HG02970 (cell line): Measurements from ENCODE around the gene ANO10.

Experiments used
- ATAC-seq: cut with Tn5 transposase; IDR thresholded peaks from one replicate; pipeline ENCODE4 v1.9.1; 2021; ENCODE audit warnings: mild to moderate bottlenecking, moderate library complexity, moderate number of reproducible peaks; ENCODE audit not compliant: unreplicated experiment, low FRiP score

The ANO10 gene

GRCh38 chr3:43426388-43426787 is 195.4 kb downstream of the ANO10 start:
- no peak for ATAC-seq

DNA sequence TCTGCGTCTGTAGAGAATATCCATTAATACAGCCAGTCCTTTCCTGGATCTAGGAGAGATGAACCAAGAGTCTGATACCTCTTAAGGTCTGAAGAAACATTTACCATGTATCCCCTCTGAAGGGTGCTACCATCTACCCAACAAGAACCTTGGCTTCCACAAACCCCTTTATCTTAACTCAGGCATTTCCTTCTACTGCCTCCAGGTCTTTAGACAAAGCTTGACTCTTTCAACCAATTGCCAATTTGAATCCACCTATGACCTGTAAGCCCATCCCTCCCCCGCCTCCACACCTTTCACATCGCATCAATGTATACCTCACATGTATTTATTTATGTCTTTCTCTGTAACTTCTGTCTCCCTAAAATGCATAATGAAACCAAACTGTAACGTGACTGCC is 196.0 kb downstream of the ANO10 start:
- ATAC-seq, result no peak

GRCh38 chr3:43423639-43424038 is 198.2 kb downstream of the ANO10 start:
- ATAC-seq, result no peak

- no peak for ATAC-seq
These were observed 198.7 kb downstream of the ANO10 start for GRCh38 chr3:43423142-43423541.

GRCh38 chr3:43418601-43419272 is 203.1 kb downstream of the ANO10 start:
- no peak for ATAC-seq

DNA sequence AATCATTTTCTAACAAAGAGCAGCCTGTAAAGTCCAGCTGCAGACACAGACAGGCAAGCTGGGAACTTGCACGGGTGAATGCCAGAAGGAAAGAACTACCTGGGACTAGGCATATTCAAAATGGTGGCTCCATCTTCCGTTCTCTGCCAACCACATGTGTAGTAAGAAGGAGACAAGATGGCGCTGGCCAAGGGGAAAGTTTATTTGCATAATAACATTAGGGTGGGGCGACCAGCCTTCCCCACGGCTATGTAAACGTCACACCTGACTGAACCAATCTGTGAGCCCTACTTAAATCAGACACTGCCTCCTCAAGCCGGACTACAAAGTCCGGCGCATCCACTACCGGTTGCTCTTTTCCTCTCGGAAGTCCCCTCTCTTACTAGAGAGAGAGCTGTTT is 204.7 kb downstream of the ANO10 start:
- ATAC-seq, result no peak

DNA sequence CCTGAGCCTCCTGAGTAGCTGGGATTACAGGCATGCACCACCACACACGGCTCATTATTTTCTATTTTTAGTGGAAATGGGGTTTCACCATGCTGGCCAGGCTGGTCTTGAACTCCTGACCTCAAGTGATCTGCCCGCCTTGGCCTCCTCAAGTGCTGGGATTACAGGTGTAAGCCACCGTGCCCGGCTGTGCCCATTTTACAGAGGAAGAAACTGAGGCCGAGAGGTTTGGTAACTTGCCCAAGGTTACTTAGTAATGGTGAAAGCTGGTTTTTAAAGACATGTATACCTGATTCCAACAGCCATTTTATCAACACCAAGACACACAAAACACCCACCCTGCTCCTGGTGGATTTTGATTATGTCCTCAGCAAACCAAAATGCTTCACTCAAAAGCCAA is 206.7 kb downstream of the ANO10 start:
- no peak for ATAC-seq

DNA sequence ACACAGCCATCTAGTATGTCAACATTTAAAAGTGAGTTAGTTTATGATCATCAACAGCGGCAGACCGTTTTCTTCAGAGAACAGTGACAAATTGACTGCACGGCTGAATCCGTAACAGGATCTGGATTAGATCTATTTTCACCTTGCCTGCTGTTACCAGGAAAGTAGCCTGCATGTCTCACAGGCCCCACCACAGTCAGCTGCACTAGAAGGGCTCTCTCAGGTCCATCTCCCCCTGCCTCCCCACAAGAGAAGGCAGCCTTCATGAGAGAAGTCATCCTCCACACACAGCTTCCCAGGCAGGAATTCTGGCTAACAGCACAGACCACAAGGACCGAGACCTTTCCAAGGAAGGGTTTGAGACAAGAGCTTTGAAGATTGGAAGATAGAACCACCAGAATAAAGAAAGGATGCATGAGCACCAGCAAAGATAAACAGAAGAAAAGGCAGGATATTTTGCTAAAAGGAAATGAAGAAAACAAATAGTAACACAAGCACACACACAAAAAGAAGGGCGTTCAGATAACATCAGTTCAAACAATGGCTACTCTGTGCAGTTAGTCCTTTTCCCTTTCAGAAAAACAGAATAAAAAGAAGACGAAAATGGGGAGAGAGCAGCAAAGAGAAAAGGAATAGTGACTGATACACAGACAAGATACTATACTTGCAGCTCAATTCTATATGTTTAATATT is 208.0 kb downstream of the ANO10 start:
- no peak for ATAC-seq

DNA sequence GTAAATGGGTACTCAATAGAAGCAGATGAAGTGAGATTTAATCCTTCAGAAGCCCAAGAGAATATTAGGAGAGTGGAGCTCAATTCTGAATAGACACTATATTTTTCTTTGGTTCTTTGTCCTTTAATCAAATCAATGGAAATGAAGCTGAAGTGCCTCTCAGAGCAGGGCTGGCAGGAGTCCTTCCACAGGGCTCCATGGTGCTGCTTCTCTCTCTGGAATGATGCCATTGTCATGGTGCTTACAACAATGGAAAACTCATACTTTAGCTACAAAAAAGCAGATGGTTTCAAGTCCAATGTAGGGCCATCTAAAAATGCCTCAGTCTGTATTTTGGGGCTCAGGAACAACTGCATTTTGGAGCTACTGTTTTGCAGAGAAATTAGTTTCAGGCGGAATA is 210.4 kb downstream of the ANO10 start:
- no peak for ATAC-seq

GRCh38 chr3:43410592-43410991 is 211.2 kb downstream of the ANO10 start:
- no peak for ATAC-seq

DNA sequence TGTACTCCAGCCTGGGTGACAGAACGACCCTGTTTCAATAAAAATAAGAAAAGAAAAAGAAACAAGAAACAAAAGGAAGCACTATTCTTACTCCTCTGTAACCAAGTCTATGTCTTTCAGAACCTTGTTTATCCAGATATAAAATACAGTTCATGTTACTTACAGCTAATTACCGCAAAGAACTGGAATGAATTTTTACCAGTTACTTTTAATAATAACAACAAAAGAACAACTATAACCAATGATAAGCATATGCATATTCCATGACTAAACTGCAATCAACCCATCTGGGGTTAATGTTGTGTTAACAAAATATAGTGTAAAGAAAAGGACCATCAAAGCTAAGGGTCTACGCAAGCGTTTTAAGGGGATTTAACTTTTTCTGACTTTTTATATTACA is 212.3 kb downstream of the ANO10 start:
- no peak for ATAC-seq

GRCh38 chr3:43406643-43407023 is 215.2 kb downstream of the ANO10 start:
- no peak for ATAC-seq

GRCh38 chr3:43405888-43406642 is 215.7 kb downstream of the ANO10 start:
- ATAC-seq, result no peak

DNA sequence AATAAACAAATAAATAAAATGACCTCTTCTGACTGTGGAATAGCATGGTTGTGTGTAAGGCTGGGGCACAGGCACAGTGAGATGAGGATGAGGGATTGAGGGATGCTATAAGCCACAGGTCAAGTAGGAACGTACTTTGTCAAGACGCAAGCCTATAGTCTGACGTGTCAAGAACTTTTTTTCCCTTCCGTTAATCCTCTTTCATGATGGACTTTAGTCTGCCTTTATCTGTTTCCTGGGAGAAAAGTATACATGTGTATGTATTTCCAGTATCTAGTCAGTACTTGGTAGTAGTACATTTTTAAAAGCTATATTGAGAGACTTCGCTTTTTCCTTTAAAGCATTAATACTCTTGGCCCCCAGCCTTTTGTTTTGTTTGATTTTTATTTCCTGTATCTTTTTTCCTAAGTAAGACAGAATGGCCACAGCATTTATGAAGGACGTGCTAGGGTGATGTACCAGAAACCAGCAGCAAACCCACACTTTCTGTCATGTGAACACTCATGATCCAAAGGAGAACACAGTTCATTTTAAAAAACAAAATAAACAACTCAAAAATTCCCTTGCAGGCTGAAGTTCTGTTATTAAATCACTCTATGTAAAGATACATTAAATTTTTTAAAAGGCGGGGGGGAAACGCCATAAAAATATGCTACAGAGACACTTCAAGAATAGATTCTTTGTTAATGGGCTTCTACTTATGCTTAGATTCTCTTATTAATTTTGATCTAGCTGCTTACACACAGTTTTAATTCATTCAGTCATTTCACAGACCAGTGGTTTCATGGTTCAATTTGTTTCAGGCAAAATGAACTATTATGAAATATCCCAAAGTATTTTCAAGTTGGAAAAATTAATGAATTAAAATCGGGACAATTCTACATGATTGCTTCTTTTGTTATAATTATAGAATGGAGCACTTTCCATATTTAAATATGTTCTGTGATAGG is 220.8 kb downstream of the ANO10 start:
- no peak for ATAC-seq

DNA sequence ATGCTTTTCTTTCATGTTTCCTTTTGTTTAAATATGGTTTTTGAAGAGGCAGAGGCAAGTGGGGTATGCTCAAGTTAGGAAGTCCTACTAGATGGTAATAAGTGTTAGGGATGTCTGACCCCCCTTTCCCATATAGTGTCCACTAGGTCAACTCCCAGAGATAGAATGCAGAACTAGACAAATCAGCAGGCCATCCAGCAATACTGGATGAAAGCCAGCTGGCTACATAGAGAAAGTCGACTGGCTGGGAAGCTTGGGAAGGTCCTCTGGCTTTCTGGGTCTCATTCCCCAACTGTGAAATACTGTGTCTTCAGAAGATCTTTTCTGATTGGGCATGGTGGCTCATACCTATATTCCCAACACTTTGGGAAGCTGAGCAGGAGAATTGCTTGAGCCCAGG is 221.6 kb downstream of the ANO10 start:
- no peak for ATAC-seq

GRCh38 chr3:43399034-43399433 is 222.8 kb downstream of the ANO10 start:
- ATAC-seq, result no peak

DNA sequence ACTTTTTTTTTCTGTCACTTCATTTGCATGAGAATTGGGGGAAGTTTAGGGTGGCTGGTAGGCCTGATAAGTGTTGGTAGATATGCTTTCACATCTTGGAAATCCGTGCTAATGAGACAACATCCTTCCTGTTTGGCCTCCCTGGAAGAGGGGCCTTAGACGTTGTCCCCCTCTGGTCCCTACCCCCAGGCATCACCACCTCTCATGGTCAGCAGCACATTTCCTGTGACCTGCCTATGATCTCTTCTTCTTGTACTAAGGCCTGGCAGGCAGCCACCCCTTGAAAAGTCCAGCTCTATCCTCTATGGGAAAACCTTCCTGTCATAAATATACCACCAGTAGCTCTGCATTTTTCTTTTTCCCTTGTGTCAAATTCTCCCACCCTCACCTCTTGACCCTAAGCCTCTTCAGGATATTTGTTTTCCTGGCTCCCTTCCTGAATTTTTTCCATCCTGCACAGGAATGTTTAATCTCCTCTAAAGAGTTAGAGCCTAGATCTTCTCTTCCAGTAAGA is 227.7 kb downstream of the ANO10 start:
- no peak for ATAC-seq

- no peak for ATAC-seq
These were observed 230.2 kb downstream of the ANO10 start for GRCh38 chr3:43391621-43392020.

DNA sequence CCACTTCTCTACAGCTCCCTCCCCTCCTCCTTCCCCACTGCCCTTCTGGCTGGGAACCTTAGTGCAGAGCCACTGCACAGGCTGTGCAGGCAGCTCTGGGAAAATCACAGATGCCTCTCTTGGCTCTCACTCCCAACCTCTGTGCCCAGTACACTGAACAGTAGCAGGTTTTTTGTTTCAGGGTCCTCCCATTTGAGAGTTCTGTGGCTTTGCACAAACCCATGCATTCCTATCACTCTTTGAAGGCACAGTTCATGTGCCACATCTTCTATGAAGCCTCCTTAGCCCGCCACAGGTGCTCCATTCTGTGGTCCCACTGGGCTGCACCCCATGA is 231.6 kb downstream of the ANO10 start:
- no peak for ATAC-seq
